GM10248 (cell line): ENCODE measurements around the gene BATF3.
"Not testable (repeated sequence)": the region's sequence is repeated elsewhere in the genome, so short reads cannot be mapped to it uniquely, and the experiment has no call there.

Source experiments
- CTCF ChIA-PET: fragments of 300-600 bp; sonication (Branson Sonifier 250); formaldehyde crosslinking; extraction: SDS; loops from one replicate; lab custom pipeline; 2021; ENCODE audit warnings: antibody characterized with exemption; lab: Yijun Ruan, JAX
- POLR2A ChIA-PET: fragments of 350-650 bp; sonication (Branson Sonifier 250); formaldehyde crosslinking; extraction: SDS; loops from one replicate; lab custom pipeline; 2020; ENCODE audit warnings: antibody characterized with exemption; lab: Yijun Ruan, JAX
- DNase-seq: peaks from one replicate; pipeline ENCODE4 v3.0.0; 2012; ENCODE audit errors: extremely low spot score
- TF ChIP-seq, protein P1 (sequence below): IDR thresholded peaks from 2 replicates; pipeline ENCODE4 v1.5.1; 2012; ENCODE audit warnings: mild to moderate bottlenecking, low read depth; ENCODE audit errors: extremely low read depth, missing control alignments, control extremely low read depth

Gene BATF3

DNA sequence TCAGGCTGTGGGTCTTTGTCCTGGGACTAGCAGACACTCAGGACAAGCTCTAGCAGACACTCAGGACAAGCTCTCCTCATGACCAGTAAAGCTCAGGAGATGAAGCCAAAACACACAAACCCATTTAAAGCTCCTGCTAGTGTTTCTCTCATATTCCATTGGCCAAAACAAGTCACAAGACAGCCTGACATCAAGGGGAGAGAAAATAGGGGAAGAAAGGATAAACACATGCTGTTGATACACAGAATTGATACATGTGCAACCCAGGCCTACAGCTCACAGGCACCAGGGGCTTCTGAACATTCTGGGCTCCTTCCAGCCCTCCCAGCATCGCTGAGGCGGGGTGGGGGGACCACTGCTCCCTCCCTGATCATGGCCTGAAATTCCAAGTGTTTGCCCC, 55.8 kb downstream of the BATF3 start:
- ChIA-PET CTCF (interaction anchor here (0.9 to 3.8 kb wide), 5 partner anchors 8 to 35 kb away, joined by 3 to 14 read pairs (median 4); no protein-coding TSS in a partner anchor), POLR2A (no interaction called here)
- TF ChIP-seq, protein P1, sequence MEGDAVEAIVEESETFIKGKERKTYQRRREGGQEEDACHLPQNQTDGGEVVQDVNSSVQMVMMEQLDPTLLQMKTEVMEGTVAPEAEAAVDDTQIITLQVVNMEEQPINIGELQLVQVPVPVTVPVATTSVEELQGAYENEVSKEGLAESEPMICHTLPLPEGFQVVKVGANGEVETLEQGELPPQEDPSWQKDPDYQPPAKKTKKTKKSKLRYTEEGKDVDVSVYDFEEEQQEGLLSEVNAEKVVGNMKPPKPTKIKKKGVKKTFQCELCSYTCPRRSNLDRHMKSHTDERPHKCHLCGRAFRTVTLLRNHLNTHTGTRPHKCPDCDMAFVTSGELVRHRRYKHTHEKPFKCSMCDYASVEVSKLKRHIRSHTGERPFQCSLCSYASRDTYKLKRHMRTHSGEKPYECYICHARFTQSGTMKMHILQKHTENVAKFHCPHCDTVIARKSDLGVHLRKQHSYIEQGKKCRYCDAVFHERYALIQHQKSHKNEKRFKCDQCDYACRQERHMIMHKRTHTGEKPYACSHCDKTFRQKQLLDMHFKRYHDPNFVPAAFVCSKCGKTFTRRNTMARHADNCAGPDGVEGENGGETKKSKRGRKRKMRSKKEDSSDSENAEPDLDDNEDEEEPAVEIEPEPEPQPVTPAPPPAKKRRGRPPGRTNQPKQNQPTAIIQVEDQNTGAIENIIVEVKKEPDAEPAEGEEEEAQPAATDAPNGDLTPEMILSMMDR: no peak
- no peak for DNase-seq

DNA sequence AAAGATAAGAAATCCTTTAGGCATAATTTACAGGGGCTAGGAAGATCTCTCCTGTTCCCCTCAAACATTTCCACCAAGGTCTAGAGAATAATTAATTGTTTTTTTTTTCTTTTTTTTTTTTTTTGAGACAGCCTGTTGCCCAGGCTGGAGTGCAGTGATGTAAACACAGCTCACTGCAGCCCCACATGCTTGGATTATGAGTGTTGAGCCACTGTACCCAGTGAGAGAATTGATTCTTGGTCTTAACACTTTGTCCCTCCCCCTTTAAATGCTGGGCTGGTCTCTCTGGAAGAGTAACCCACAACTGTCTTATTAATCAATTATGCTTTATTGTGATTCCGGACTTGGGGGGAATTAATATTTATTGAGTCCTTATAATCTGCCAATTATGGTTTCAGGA, 57.7 kb downstream of the BATF3 start:
- TF ChIP-seq, protein P1: no peak
- no peak for DNase-seq
- ChIA-PET CTCF (interaction anchor here (0.9 to 4.2 kb wide), 3 partner anchors 8 to 24 kb away, joined by 3 to 32 read pairs (median 24); no protein-coding TSS in a partner anchor), POLR2A (interaction anchor here (0.6 kb wide), 1 partner anchor 282 kb away, joined by 3 read pairs; no protein-coding TSS in a partner anchor)

DNA sequence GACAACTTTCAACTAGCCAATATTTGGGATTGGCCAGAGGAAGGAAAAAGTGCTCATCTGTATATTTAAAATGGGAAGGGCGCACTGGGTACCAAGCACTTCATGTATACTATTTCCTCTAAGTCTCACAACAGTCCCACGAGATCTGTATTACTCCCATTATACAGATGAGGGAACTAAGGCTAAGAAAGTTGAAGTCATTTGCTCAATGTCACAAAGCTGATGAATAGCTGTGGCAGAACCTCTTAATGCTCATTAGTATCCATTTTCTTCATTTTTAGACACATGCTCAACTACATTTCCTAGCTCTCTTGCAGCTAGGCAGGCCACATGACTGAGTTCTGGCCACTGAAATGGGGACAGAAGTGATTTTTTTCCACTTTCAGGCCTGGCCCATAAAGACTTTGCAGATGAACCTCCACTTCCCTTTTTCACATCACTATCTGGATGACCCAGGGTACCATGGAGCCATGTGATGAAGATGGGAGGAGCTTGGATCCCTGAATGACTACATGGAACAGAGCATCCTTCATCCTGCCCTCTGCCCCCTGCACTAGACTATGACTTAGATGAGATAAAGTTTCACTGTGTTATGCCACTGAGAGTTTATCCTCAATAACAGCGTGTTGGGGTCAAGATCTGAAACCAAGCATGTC, 59.3 kb downstream of the BATF3 start:
- DNase-seq: no peak
- ChIA-PET POLR2A (interaction anchor here (0.6 kb wide), 1 partner anchor 32 kb away, joined by 3 read pairs; the partner anchor contains the start of gene ATF3), CTCF (interaction anchor here (0.7 to 4.2 kb wide), 7 partner anchors 10 to 185 kb away, joined by 3 to 32 read pairs (median 5); no protein-coding TSS in a partner anchor)
- TF ChIP-seq, protein P1: no peak

DNA sequence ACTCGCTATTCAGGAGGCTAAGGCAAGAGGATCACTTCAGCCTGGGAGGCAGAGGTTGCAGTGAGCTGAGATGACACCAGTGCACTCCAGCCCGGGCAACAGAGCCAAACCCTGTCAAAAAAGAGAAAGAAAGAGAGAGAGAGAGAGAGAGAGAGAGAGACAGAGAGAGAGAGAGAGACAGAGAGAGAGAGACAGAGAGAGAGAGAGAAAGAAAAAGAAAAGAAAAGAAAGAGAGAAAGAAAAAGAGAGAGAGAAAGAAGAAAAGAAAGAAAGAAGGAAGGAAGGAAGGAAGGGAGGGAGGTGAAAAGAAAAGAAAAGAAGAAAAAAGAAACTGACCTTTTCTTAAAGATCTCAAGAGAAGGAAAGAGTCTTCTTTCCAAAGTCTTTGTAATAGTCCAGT, 60.1 kb downstream of the BATF3 start:
- CTCF ChIA-PET: interaction anchor here (0.7 to 4.2 kb wide), 4 partner anchors 9 to 161 kb away, joined by 3 to 32 read pairs (median 14); no protein-coding TSS in a partner anchor
- DNase-seq, POLR2A ChIA-PET: not testable (repeated sequence)

DNA sequence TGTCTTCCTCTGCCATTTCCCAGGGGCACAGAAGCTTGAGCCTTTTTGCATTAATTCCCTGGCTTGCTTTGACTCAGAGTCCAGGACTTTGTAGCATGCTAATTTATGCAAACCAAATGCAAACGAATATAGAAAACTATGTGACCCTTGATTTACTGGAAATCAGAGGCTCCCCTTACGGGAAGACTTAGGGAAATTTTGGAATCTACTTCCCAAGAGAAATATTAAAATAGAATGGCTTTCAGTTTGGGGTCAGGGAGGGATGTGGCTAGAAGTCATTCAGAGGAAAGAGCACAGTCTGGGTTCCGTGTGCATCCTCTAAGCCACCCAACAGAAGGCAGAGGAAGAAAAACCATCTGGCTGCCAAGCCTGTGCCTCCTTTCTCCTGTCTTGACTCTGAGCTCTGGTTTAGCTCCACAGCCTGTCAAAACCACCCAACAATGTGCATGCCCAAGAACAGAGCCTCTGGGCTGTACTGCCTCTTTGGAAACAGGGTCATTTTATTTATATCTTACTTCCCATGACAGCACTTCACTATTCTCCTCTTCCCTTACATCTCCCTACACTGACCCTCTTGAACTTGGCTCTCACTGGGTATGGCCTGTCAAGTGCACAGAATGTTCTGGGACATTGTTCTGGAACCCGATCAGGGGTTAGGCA, 61.0 kb downstream of the BATF3 start:
- CTCF ChIA-PET: interaction anchor here (0.7 to 4.2 kb wide), 3 partner anchors 8 to 162 kb away, joined by 3 to 32 read pairs (median 24); no protein-coding TSS in a partner anchor
- DNase-seq: no peak
- POLR2A ChIA-PET: no interaction called here
- TF ChIP-seq, protein P1: no peak

DNA sequence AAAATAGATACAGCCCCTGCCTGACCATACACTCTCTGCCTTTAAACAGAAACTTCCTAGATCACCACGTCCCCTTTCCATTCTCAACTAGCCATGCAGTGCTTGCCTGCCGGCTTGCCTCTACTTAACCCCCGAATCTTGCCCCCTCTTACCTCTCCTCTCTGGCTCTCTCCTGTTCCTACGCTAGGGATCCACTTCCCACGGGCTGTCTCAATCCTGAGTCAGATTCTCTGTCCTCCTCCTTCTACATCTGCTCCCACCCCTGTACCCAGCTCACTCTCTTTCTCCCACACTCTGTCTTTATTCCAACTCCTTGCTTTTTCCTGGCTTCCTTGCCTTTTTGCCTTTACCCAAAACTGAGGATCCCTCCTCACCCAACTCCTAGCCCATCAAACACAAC, 61.7 kb downstream of the BATF3 start:
- DNase-seq: no peak
- POLR2A ChIA-PET: no interaction called here
- CTCF ChIA-PET: interaction anchor here (4.1 kb wide), 1 partner anchor 8 kb away, joined by 24 read pairs; no protein-coding TSS in a partner anchor
- TF ChIP-seq, protein P1: no peak
